ENCODE data around the gene KLHL42.

Gene KLHL42

DNA sequence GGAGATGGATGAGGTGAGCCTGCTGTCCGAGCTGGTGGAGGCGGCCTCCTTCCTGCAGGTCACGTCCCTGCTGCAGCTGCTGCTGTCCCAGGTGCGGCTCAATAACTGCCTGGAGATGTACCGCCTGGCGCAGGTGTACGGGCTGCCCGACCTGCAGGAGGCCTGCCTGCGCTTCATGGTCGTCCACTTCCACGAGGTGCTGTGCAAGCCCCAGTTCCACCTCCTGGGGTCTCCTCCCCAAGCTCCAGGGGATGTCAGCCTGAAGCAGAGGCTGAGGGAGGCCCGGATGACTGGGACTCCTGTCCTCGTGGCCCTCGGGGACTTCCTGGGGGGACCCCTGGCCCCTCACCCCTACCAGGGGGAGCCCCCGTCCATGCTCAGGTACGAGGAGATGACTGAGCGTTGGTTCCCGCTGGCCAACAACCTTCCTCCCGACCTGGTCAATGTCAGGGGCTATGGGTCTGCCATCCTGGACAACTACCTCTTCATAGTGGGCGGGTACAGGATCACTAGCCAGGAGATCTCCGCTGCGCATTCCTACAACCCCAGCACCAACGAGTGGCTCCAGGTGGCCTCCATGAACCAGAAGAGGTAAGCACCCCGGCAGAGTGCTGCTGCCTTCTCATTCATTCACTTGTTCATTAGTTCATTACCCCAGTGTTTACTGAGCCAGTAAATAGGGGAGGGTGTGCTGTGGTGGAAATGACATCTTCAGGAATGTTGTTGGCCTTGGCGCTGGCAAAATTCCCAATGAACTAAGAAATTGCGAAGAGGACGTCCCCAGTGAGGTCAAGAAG lies 777 bp downstream of the KLHL42 start:
- DNase-seq, result peak; percentile 21

DNA sequence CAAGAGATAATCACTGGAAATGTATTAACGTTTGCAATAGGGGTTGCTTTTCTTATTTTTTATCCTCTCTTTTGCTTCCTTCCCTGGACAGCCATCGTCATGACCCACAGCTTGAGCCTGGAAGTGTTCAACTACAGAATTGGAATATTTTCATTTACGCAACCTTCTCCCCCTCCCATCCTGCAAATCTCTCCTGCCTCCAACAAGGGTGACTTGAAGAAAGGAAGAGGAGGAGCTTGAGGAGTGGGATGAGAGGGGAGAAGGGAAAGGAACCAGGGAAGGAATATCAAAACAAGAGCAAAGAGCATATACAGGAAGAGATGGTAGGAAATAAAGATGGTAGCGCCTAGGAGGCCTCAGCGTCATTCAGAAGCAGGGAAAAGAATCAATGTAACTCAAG lies 1.6 kb downstream of the KLHL42 start:
- DNase-seq, result peak; percentile 29

GRCh38 chr12:27782481-27782880 lies 2.4 kb downstream of the KLHL42 start:
- no peak for DNase-seq

DNA sequence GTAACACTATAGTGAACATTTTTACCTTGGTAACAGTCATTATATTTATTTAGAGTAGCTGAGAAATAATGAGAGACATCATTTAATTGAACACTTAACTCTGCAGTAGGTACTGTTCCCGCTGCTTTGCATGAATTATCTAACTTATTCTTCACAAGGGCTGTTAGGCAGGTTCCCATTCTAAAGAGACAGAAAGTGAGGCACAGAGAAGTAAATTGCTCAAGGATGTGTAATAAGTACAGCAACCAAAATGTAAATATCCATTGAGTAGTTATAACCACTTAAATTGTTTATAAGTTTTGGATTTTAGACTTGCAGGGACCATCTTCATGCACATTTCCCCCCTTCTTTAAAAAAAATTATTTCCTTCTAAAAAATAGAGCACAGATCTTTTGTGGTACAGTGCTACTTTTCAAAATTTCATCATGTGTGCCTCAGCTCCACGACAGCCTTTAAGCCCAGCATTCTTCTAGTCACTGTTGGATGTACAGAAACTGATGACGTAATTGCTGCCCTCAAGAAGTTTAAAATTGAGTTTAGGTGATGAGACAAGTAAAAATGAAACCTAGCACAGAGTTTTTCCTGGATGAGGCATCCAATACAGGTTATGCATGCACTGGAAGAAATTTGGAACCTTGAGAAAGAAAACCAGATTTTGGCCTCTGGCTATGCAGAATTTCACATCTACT lies 6.0 kb downstream of the KLHL42 start:
- DNase-seq, result peak; percentile 55

DNA sequence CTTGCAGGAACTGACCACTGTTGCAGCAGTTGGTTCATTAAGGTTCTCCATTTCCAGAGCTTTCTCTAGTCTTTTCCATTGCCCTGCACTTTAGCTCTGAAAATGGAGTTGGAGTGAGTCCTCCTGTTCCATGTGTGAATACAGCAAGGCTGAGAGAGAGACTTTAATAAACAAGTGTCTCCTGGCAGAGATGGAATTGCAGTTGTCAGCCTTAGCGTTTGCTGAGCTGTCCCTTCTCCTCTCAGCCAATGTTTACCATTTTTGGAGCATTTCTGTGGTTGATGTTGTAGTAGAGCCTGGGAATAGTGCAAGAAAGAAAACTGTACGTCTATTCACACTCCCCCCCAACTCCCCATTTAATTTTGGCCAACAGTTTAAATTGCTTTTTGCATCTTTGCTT lies 7.5 kb downstream of the KLHL42 start:
- peak; percentile 8 for DNase-seq

- no peak for DNase-seq
Measured at GRCh38 chr12:27790179-27790578, 10.1 kb downstream of the KLHL42 start.

DNA sequence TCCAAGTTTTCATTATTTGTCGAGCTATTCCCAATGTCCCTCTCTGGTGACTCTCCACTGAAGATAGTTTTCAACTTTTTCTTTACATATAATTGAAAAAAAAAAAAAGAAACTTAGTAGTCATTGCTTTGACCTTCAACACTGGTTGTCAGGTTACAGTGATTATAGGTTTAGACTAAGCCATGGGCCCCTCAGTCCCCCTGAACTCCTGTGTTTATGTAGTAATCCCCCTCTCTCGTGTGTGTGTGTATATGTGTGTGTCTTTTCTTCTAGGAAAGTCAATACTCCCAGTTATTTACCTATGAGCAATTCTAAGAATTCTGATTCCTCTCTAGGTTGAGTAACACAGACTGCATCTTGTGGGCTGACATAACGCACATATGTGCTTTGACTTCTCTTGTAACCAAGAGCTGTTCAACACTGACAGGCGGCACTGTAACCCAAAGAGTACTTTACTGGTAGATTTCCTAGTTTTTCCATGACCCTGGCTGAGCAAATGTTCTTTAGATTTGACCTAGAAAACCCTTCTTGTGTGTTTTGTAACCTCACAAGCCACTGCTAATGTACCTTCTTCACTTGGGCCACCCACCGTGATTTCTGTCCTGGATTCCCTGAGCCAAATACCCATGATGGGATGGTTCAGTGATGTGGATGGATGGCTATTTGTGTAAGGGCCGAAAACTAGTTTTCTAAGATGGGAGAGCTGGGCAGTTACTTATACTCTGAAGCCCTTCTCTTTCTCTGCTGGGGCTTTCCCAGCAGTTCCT lies 15.0 kb downstream of the KLHL42 start:
- no peak for DNase-seq

- no peak for DNase-seq
Measured at GRCh38 chr12:27796128-27796527, 16.1 kb downstream of the KLHL42 start.

GRCh38 chr12:27797301-27798025 lies 17.4 kb downstream of the KLHL42 start:
- no peak for DNase-seq

DNA sequence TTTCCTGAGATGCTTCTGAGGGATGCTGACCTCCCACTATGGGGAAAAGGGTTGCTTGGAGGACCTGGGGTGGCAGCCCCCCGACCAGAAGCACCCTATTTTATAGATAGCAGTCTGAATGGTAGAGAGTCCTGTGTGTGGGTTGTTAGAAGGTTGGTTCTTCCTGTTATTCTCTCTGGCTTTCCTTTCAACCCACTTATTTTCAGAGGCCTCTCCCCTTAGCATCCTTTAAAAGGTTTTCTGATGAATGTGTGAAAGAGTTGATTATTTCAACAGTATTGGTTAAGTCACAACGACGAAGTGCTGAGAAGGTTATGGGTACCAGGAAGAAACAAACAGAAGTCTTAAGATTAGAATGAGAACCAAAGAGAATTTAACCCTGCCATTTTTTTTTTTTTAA lies 20.8 kb downstream of the KLHL42 start:
- DNase-seq, result no peak

- no peak for DNase-seq
Measured at GRCh38 chr12:27801630-27802029, 21.6 kb downstream of the KLHL42 start.

- no peak for DNase-seq
Measured at GRCh38 chr12:27802511-27802910, 22.5 kb downstream of the KLHL42 start.

DNA sequence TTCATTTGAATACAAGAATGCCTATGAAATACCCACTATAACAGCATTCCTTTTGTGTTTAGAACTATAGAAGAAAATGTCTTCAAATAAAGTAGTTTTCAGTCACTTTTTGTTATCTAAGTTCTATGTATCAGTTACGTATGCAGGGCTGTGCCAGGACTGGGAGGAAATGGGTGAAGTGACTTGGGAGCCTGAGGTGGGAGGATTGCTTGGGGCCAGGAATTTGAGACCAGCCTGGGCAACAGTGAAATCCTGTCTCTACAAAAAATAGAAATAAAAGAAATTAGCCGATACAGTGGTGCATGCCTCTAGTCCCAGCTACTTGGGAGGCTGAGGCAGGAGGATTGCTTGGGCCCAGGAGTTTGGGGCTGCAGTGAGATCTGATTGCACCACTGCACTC lies 22.9 kb downstream of the KLHL42 start:
- no peak for DNase-seq

- DNase-seq, result no peak
Measured at GRCh38 chr12:27805238-27805637, 25.2 kb downstream of the KLHL42 start.

DNA sequence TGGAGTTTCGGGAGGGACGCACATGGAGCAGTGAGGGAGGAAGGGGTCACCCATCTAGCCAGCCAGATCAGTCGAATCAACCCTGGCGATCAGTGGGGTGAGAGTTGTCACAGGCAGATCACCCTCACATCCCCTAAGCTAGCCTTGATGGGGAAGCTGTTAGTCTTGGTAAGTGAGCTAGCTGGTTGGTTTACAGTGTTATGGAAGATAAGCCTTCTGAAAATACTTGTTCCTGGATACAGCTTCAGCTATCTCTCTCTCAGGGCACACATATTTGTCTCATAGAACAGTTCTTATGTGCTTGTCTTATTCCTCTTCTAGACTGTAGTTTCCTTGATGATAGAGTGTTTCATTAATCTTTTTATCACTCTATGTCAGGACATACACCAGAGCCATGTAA lies 26.2 kb downstream of the KLHL42 start:
- no peak for DNase-seq

GRCh38 chr12:27807063-27807703 lies 27.1 kb downstream of the KLHL42 start:
- no peak for DNase-seq

DNA sequence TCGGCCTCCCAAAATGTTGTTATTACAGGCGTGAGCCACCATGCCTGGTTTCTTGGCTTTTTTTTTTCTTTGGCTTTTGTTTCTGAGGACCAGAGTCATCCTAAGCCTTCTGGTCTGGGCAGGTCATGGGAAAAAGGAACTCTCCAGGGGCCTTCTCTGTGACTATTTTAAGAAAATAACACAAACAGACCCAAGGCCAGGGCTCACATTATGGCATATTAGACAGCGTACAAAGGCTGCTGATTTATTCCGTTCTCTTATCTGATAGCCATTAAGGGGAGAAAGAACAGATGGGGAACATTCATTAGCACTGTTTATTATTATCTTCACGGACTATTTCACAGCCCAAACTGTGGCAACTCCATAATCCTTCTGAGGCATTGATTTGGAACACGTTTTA lies 28.8 kb downstream of the KLHL42 start:
- DNase-seq, result no peak

DNA sequence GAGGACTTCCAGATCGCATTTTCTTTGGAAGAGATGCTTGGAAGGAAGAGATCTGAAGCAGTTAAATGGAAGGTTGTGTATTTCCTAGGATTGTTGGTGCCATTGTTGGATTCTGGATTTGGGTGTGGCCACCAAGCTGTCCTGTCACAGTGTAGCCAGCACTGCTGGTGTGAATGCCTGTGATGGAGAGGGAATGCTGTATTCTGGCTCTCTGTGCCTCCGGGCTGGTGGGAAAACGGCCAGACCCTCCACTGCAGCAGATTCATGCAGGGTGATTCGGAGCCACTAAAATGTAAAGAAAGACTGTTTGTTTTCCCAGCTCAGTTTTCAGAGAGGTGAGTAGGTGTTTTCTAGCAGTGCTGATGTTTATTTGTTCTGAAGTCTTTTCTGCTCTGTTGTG lies 30.7 kb downstream of the KLHL42 start:
- DNase-seq, result no peak

DNA sequence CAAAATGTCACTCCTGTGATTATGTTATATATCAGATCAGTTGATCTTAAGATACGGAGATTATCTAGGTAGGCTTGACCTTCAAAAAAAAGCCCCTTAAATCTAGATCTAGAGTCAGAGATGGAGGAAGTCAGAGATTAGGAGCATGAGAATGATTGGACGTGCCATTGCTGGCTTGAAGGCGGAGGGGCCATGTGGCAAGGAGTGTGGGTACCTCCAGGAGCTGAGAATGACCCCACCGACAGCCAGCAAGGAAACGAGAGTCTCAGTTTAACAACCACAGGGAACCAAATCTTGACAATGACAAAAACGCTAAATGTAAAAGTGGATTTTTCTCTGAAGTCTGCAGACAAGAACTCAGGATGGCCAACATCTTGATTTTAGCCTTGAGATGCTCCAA lies 32.5 kb downstream of the KLHL42 start:
- no peak for DNase-seq

GRCh38 chr12:27814411-27814810 lies 34.4 kb downstream of the KLHL42 start:
- DNase-seq, result no peak

GRCh38 chr12:27814851-27815591 lies 35.0 kb downstream of the KLHL42 start:
- DNase-seq, result peak; percentile 44

GRCh38 chr12:27817766-27818165 lies 37.7 kb downstream of the KLHL42 start:
- DNase-seq, result no peak
